Ovary (tissue), 9 donors: Measurements from ENCODE around the gene MAN1A1. TPM values are rescaled to one million over a fixed set of nuclear protein-coding genes. Genes with fewer than 3 reads are reported as not detected.

Experiments used
- DNase-seq, 5 donors: peaks; one replicate each; pipeline ENCODE4 v3.0.0-alpha.2; 2019 to 2020
- H3K27ac ChIP-seq, 2 donors: fragments of 200-600 bp; one replicate each; pipeline versions ENCODE4 v1.5.1 to v1.8.0; 2019 to 2022
- H3K27me3 ChIP-seq: fragments of 200-600 bp; one replicate; pipeline ENCODE4 v1.8.0; 2022
- H3K36me3 ChIP-seq: fragments of 200-600 bp; sonication (generic); one replicate; pipeline ENCODE4 v1.5.1; 2019
- H3K4me1 ChIP-seq: one replicate; pipeline ENCODE4 v1.8.1; 2013; ENCODE audit warnings: mild to moderate bottlenecking, moderate library complexity; ENCODE audit not compliant: insufficient read depth
- H3K4me3 ChIP-seq: fragments of 200-600 bp; sonication (generic); one replicate; pipeline ENCODE4 v1.5.1; 2017
- H3K9me3 ChIP-seq, 2 donors: fragments of 200-600 bp in 1 of 2; sonication (generic) in 1 of 2; one replicate each; pipeline versions ENCODE4 v1.5.1 to v1.8.1; 2013 to 2019; ENCODE audit warnings: mild to moderate bottlenecking in 1 of 2, moderate library complexity in 1 of 2
- EP300 ChIP-seq: sonication (generic); formaldehyde crosslinking; IDR thresholded peaks from one replicate; pipeline ENCODE4 v1.6.1; 2017; ENCODE audit warnings: antibody characterized with exemption
- POLR2A ChIP-seq: fragments of 450-650 bp; IDR thresholded peaks from one replicate; pipeline ENCODE4 v1.6.1; 2017; ENCODE audit warnings: antibody characterized with exemption, mild to moderate bottlenecking, moderate library complexity
- WGBS, 3 donors: extraction: QIAGEN DNeasy Blood & Tissue Kit in 1 of 3; methylation state at CpG; one replicate each; pipeline versions ENCODE4 v1.1.5 to v1.1.7; 2013 to 2017; 5-methylcytosine and 5-hydroxymethylcytosine counted together
- intact Hi-C, 4 donors: fragments of 100-400 bp; cut with DNase I; formaldehyde crosslinking; loops; one replicate each; pipeline versions ENCODE4 v1.11.0 to v1.15.1; 2022 to 2023
- polyA plus RNA-seq, 2 donors: library from polyadenylated mRNA; stranded (reverse); fragments of 200-250 nt in 1 of 2; fragments of 350-450 nt in 1 of 2; fragmentation: Illumina TruSeq in 1 of 2; extraction: RNeasy Lipid Tissue Mini Kit (QIAGEN cat#74804) in 1 of 2; gene quantifications; one replicate each; pipeline ENCODE4 v1.2.3, GENCODE V29; 2013 to 2014
- total RNA-seq, 7 donors: library from RNA; depleted of rRNA in 2 of 7; stranded (reverse); fragments of >200 nt in 2 of 7; fragmentation: NEBNext Ultra II Directional in 3 of 7; extraction: Animal tissue kit (Norgen Biotek cat#: 25700) in 3 of 7; gene quantifications; one replicate each; pipeline versions ENCODE4 v1.1.0 to v1.2.4, GENCODE V29; 2016 to 2023
- TF ChIP-seq, protein P1 (sequence below), 3 donors: fragments of 450-650 bp in 2 of 3; fragments of 200-600 bp in 1 of 3; IDR thresholded peaks; one replicate each; pipeline versions ENCODE4 v1.5.1 to v1.8.0; 2016 to 2022; ENCODE audit warnings: antibody characterized with exemption in 3 of 3, mild to moderate bottlenecking in 1 of 3
- donor health status: DM: no; HTN: no; CAD: no; lungs with moderate emphysema.
- donor health status: DM: no; HTN: no; CAD: no.
- donor health status: Bipolar disorder and iron deficiency.
- donor health status: DM: yes; HTN: yes; CAD: no.
- donor health status: DM: no; HTN: no; CAD: no.
- donor health status: DM: yes; HTN: yes; CAD: no.

Gene MAN1A1
- total and polyA plus RNA-seq, 9 donors = 22.1 to 49.6 (median 31.8) TPM

DNA sequence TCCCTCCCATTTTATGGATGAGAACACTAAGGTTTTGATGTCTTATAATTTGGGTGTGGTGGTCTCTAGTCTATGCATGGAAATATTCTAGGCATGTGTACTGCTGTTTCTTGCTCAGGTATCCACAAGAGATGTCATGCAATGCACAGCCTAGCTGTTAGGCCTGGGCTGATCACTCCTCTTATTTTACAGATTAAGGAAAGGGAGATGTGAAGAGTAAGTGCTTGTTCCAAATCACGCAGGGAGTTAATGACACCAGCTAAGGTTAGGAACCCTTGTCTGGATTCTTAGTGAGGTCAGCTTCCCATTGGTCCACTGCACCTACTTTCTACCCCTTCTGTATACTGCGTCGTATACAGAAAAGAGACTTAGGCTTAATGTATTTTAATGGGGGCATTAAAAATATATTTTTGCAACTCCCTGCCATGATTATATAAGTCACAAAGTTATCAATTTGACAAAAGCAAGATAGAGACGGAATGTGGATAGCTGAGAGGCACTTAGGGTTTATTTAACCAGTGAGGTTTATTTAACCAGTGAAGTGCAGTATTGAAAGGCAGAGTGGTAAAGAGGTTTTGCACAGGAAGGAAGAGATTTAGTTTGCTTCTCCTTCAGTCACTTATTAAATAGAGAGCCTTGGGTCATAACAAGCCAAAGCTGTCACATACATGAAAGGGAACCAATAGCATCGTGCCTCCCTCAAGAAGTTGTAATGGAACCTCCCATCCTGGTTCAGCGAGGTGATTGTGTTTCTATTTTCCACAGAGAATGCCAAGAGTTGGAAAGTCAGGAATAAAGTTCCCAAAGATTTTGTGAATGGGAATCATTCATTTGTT is 176.1 kb downstream of the MAN1A1 start:
- Histone ChIP-seq H3K27ac (no peak overlapping the region), H3K36me3 (no peaks in the 10 kb centered on the region), H3K4me3 (no peak overlapping the region), H3K9me3 (no peaks in the 10 kb centered on the region), H3K4me1 (no peaks in the 10 kb centered on the region), H3K27me3 (no peaks in the 10 kb centered on the region)
- no peak for DNase-seq
- WGBS, 3 donors = 56 to 65% (median 61%) methylated on average over 6 of the region's 6 CpGs
- intact Hi-C loops = loop anchor here in 2 of 4 donors (5.0 kb wide), 2 partner anchors 439 to 1421 kb away; no protein-coding TSS in a partner anchor
- TF ChIP-seq EP300 = no peak
- no peak for TF ChIP-seq POLR2A
- TF ChIP-seq, protein P1, sequence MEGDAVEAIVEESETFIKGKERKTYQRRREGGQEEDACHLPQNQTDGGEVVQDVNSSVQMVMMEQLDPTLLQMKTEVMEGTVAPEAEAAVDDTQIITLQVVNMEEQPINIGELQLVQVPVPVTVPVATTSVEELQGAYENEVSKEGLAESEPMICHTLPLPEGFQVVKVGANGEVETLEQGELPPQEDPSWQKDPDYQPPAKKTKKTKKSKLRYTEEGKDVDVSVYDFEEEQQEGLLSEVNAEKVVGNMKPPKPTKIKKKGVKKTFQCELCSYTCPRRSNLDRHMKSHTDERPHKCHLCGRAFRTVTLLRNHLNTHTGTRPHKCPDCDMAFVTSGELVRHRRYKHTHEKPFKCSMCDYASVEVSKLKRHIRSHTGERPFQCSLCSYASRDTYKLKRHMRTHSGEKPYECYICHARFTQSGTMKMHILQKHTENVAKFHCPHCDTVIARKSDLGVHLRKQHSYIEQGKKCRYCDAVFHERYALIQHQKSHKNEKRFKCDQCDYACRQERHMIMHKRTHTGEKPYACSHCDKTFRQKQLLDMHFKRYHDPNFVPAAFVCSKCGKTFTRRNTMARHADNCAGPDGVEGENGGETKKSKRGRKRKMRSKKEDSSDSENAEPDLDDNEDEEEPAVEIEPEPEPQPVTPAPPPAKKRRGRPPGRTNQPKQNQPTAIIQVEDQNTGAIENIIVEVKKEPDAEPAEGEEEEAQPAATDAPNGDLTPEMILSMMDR (IDR thresholded peaks at IDR 0.05) = no peak

DNA sequence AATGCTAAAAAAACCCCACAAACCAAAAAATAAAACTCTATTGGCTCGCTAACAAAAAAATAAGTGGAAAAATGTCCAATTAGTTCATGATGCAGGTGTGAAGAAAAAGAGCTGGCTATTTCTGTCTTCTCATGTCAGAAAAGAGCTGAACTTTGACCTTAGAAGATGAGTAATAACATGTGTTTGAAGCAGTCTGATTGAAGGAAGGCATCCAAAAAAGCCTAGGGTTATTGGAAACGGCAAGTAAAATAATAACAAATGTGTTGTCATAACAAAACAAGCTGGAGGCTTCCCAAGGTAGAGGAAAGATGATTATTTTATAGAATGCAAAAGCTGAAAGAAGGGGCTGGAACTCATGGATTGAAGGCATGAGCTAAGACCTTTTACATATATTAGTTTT is 176.7 kb downstream of the MAN1A1 start:
- H3K27ac ChIP-seq = no peak overlapping the region
- H3K36me3 ChIP-seq = no peaks in the 10 kb centered on the region
- H3K9me3 ChIP-seq = no peaks in the 10 kb centered on the region
- no peaks in the 10 kb centered on the region for H3K4me1 ChIP-seq
- H3K4me3 ChIP-seq = no peak overlapping the region
- TF ChIP-seq EP300 (no peak), POLR2A (no peak)
- TF ChIP-seq, protein P1 (IDR thresholded peaks at IDR 0.05) = no peak
- intact Hi-C loops = loop anchor here in 2 of 4 donors (5.0 kb wide), 2 partner anchors 439 to 1421 kb away; no protein-coding TSS in a partner anchor
- no peak for DNase-seq
- H3K27me3 ChIP-seq = no peaks in the 10 kb centered on the region
- 35 to 53% (median 42%) methylated on average over 2 of the region's 2 CpGs for WGBS, 3 donors

DNA sequence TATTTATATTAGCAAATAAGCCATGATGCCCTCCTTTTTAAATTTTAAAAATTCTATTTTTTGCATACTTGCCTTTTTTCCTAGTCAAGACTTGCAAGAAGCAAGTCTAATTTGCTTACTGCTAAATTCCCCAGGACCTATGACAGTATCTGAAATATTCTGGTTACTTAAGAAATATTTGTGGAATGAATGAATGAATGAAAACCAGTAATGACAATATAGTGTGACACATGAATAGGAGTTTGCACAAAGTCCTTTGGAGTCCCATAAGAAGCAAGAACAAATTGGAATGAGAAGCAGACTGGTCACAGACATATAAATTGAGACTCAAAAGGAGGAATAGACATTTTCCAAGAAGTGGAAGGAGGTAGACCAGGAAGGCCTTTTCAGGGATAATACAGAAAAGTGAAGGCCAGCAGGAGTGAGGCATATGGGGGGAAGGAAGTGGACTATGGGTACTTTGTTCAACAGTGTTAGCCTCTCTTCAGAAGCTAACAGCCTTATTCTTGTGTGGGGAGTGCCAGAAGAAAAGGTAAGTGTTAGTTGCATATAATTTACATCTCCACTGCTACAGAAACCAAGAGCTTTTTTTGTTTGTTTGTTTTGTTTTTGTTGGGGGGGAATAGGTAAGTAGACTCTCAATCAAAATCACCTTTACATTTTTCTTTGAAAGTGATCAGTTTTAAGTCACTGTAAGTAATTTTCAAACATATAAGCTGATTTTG is 177.5 kb downstream of the MAN1A1 start:
- no peaks in the 10 kb centered on the region for H3K36me3 ChIP-seq
- no peak for DNase-seq

More for the DNA sequence above, 177.5 kb downstream of the MAN1A1 start:
- Histone ChIP-seq H3K27ac (no peak overlapping the region), H3K9me3 (no peaks in the 10 kb centered on the region), H3K27me3 (no peaks in the 10 kb centered on the region), H3K4me1 (no peaks in the 10 kb centered on the region), H3K4me3 (no peak overlapping the region)
- no peak for TF ChIP-seq EP300
- no peak for TF ChIP-seq POLR2A
- TF ChIP-seq, protein P1 (IDR thresholded peaks at IDR 0.05) = no peak
- intact Hi-C loops = loop anchor here in 2 of 4 donors (5.0 kb wide), 2 partner anchors 440 to 1420 kb away; no protein-coding TSS in a partner anchor
